CD8-positive, alpha-beta memory T cell (primary cell): ENCODE results near the gene DPP6. TPM values are rescaled to one million over a fixed set of nuclear protein-coding genes. Genes with fewer than 3 reads are reported as not detected.
"Not testable (repeated sequence)": the region's sequence is repeated elsewhere in the genome, so short reads cannot be mapped to it uniquely, and the experiment has no call there.

ENCODE experiments used
- CTCF ChIA-PET: fragments of 350-600 bp; sonication (Branson Sonifier 250); formaldehyde crosslinking; loops from one replicate; lab custom pipeline; 2021; ENCODE audit warnings: antibody characterized with exemption; lab: Charles Lee
- POLR2A ChIA-PET: fragments of 350-600 bp; sonication (Branson Sonifier 250); formaldehyde crosslinking; loops from one replicate; lab custom pipeline; 2021; ENCODE audit warnings: antibody characterized with exemption; lab: Charles Lee
- DNase-seq, 5 donors: peaks; one replicate each; pipeline versions ENCODE4 v3.0.0 to v3.0.0-alpha.2; 2020 to 2022; ENCODE audit warnings: mixed read lengths in 1 of 5
- H3K27ac ChIP-seq: one replicate; pipeline ENCODE4 v1.7.0; 2013; ENCODE audit warnings: low read depth, mild to moderate bottlenecking, low read length, moderate library complexity
- H3K27me3 ChIP-seq: 2 replicates; pipeline ENCODE4 v1.7.0; 2013; ENCODE audit warnings: low read length, mild to moderate bottlenecking; ENCODE audit not compliant: insufficient read depth, poor library complexity, severe bottlenecking
- H3K36me3 ChIP-seq: 2 replicates; pipeline ENCODE4 v1.7.0; 2013; ENCODE audit warnings: mild to moderate bottlenecking, low read length, moderate library complexity; ENCODE audit not compliant: insufficient read depth
- H3K4me1 ChIP-seq: 2 replicates; pipeline ENCODE4 v1.7.0; 2013; ENCODE audit warnings: mild to moderate bottlenecking, low read length, moderate library complexity; ENCODE audit not compliant: insufficient read depth
- H3K4me3 ChIP-seq: 2 replicates; pipeline ENCODE4 v1.7.0; 2013; ENCODE audit warnings: mild to moderate bottlenecking, low read length
- H3K9me3 ChIP-seq: 2 replicates; pipeline ENCODE4 v1.7.0; 2013; ENCODE audit warnings: mild to moderate bottlenecking, low read length
- H3K27ac Mint-ChIP-seq, 8 donors: one replicate each; pipeline ENCODE4 v1.8.0; 2020 to 2021; ENCODE audit warnings: mixed read lengths in 8 of 8, mild to moderate bottlenecking in 6 of 8, inconsistent platforms in 3 of 8, moderate library complexity in 3 of 8
- H3K27me3 Mint-ChIP-seq, 2 donors: one replicate each; pipeline ENCODE4 v1.8.0; 2020 to 2021; ENCODE audit warnings: mixed read lengths in 2 of 2, mild to moderate bottlenecking in 1 of 2, moderate library complexity in 1 of 2
- H3K36me3 Mint-ChIP-seq, 3 donors: one replicate each; pipeline ENCODE4 v1.8.0; 2020 to 2021; ENCODE audit warnings: mixed read lengths in 3 of 3, inconsistent platforms in 1 of 3, mild to moderate bottlenecking in 1 of 3
- H3K4me1 Mint-ChIP-seq, 3 donors: one replicate each; pipeline ENCODE4 v1.8.0; 2020 to 2021; ENCODE audit warnings: mixed read lengths in 3 of 3, inconsistent platforms in 1 of 3, mild to moderate bottlenecking in 1 of 3
- H3K4me3 Mint-ChIP-seq, 7 donors: one replicate each; pipeline ENCODE4 v1.8.0; 2020 to 2021; ENCODE audit warnings: mixed read lengths in 7 of 7, mild to moderate bottlenecking in 6 of 7, moderate library complexity in 4 of 7, inconsistent platforms in 2 of 7
- H3K9me3 Mint-ChIP-seq, 5 donors: one replicate each; pipeline ENCODE4 v1.8.0; 2020 to 2022; ENCODE audit warnings: mixed read lengths in 5 of 5, mild to moderate bottlenecking in 3 of 5, moderate library complexity in 2 of 5, inconsistent platforms in 1 of 5
- polyA plus RNA-seq: library from polyadenylated mRNA; unstranded; fragments of 300-500 nt; fragmentation: Illumina TruSeq; gene quantifications from one replicate; pipeline ENCODE4 v1.2.3, GENCODE V29; 2021
- total RNA-seq, 2 experiments: library from RNA; stranded (reverse); gene quantifications; one replicate each; pipeline ENCODE4 v1.2.3, GENCODE V29; 2021

DPP6 gene
- total and polyA plus RNA-seq, 3 experiments from 2014 or later, result not detected

DNA sequence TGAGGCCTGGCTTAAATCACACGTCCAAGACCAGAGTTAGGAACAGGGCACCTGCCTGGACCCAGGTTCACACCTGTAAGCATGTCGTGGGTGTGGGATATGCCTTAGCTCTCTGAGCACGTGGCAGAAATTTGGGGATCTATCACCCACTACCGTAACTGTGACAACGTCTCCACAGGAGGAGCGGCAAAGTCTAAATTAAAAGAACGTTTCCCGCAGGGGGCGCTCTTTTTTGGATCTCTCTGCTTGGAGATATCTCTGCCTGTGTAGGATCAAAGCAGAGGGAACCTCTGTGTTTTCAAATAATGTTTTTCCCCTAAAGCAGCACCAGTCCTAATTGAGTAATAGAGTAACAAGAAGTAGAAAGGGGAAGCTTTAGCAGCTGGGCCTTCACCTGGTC is 43.0 kb downstream of the DPP6 start:
- POLR2A ChIA-PET, H3K4me1 ChIP-seq, H3K27ac ChIP-seq, DNase-seq, H3K27me3 Mint-ChIP-seq, H3K4me3 ChIP-seq, H3K4me1 Mint-ChIP-seq, H3K9me3 ChIP-seq, H3K27me3 ChIP-seq, H3K27ac Mint-ChIP-seq, H3K9me3 Mint-ChIP-seq, CTCF ChIA-PET, H3K36me3 Mint-ChIP-seq, H3K4me3 Mint-ChIP-seq, H3K36me3 ChIP-seq: not testable (repeated sequence)

DNA sequence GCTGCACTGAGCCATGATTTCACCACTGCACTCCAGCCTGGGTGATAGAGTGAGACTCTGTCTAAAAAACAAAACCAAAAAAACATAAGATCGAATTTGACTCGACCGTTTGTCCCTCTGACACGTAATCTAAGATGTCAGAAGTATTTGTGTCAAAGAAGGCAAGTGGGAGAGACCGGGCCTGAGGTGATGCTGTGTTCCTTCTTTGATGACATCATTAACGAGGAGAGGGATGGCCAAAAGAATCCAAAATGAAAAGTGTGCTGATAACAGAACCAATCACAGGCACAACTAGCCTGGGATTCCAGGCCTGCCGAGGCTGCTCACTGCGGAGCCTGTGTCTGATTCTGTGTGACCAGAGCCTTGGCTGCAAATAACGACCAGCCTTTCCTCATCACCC is 52.9 kb downstream of the DPP6 start:
- H3K36me3 ChIP-seq, H3K9me3 Mint-ChIP-seq, H3K27ac ChIP-seq, DNase-seq, H3K4me1 Mint-ChIP-seq, H3K36me3 Mint-ChIP-seq, H3K27me3 Mint-ChIP-seq, H3K4me3 ChIP-seq, H3K27me3 ChIP-seq, H3K9me3 ChIP-seq, H3K4me3 Mint-ChIP-seq, H3K4me1 ChIP-seq, POLR2A ChIA-PET, CTCF ChIA-PET, H3K27ac Mint-ChIP-seq: not testable (repeated sequence)

DNA sequence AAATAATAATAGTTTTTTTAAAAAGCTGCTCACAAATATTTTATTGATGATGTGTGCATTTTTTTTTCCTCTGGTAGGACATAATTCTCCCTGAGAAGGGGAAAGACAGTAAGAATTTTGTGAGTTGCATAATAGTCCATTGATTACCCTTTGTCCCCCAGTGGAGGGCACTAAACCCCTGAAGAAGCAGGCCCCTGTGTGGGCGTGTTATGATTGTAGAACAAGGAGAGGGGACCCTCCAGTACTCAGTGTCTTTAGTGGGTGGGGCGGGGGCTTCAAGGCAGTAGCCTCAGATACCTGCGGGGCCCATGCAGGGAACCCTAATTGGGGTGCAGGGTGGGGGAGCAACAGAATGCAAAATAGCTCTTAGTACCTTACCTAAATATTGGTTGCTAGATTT is 57.4 kb downstream of the DPP6 start:
- H3K4me1 ChIP-seq, H3K4me1 Mint-ChIP-seq, H3K27me3 ChIP-seq, POLR2A ChIA-PET, H3K36me3 Mint-ChIP-seq, H3K27ac Mint-ChIP-seq, H3K27me3 Mint-ChIP-seq, CTCF ChIA-PET, H3K36me3 ChIP-seq, H3K27ac ChIP-seq, H3K4me3 Mint-ChIP-seq, H3K9me3 Mint-ChIP-seq, H3K9me3 ChIP-seq, H3K4me3 ChIP-seq, DNase-seq: not testable (repeated sequence)

DNA sequence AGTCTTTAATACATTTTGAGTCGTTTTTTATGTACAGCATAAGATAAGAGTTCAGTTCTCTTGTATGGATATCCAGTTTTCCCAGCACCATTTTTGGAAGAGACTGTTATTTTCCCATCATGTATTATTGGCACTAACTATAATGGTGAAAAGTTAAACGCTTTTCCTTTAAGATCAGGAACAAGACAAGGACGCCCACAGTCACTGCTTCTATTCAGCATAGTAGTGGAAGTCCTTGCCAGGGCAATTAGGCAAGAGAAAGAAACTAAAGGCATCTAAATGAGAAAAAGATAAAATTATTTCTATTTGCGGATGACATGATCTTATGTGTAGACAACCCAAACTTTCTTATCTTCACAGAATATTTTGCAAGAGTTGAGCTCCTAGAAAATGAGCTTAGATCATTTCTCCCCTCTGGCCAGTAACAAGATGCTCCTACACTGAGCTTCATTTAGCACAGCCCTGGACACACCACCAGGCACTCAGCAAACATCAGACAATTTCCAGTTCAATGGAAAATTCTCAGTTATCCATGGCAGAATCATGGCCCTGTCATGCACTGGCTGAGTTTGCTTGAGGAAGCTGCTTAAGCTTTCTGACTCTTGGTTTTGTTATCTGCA is 61.6 kb downstream of the DPP6 start:
- CTCF ChIA-PET, DNase-seq, H3K4me3 Mint-ChIP-seq, H3K9me3 Mint-ChIP-seq, H3K27me3 ChIP-seq, H3K36me3 Mint-ChIP-seq, H3K4me3 ChIP-seq, POLR2A ChIA-PET, H3K27ac ChIP-seq, H3K27me3 Mint-ChIP-seq, H3K27ac Mint-ChIP-seq, H3K4me1 ChIP-seq, H3K4me1 Mint-ChIP-seq, H3K9me3 ChIP-seq, H3K36me3 ChIP-seq: not testable (repeated sequence)

DNA sequence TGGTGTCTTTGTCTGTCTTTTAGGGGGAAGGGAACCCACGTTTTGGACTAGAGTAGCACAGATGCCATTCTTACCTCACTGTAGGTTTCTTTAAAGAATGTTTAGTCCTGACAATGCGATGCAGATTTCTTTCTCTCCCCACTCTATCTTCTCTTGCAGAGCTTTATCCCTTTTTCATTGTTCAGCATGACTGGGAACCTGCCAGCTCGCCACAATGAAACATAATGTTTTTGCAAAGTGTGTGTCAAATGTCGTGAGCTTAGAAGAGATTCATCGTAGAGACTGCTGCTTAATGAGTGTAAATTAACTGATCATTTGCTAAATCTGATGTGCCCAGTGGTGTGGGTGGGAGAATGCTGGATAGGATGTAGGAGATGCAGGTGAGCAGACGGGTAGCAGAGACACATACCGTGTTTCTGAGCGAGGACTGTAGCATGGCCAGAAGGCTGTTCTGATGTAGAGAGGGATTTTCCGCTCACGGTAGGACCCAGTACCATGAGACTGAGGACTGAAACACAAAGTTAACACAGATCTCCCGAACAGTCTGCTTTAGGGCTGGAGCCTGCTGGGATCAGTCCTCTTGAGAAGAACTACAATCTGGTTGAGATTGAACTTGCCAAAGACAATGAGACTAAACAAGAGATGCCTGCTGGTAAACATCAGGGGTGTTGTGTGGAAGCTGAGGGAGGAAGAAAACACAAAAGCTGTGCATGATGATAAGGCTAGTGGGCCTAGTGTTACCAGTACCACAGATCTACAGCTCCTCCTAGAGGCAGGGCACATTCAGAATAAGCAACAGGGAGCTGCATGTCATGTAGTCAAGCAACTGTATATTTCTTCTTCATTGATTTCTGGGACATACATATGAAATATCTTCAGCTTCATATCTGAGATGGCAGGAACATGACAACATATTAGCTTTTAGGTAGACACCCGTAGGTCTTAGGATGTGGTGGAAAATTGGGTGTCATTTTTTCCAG is 65.5 kb downstream of the DPP6 start:
- POLR2A ChIA-PET, H3K27ac ChIP-seq, CTCF ChIA-PET, DNase-seq, H3K9me3 ChIP-seq, H3K4me3 ChIP-seq, H3K9me3 Mint-ChIP-seq, H3K27me3 Mint-ChIP-seq, H3K4me1 ChIP-seq, H3K36me3 ChIP-seq, H3K36me3 Mint-ChIP-seq, H3K4me3 Mint-ChIP-seq, H3K27me3 ChIP-seq, H3K27ac Mint-ChIP-seq, H3K4me1 Mint-ChIP-seq: not testable (repeated sequence)

DNA sequence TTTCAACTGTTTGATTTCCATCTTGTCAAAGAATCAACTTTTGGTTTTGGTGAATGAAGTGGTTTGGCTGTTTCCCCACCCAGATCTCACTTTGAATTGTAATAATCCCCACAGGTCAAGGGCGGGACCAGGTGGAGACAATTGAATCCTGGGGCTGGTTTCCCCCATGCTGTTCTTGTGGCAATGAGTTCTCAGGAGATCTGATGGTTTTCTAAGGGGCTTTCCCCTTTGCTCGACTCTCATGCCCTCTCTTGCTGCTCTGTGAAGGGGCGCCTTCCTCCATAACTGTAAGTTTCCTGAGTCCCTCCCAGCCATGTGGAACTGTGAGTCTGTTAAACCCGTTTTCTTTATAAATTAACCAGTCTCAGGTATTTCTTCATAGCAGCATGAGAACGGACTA is 68.6 kb downstream of the DPP6 start:
- H3K4me3 Mint-ChIP-seq, POLR2A ChIA-PET, H3K4me1 Mint-ChIP-seq, DNase-seq, H3K27ac Mint-ChIP-seq, H3K36me3 ChIP-seq, H3K4me1 ChIP-seq, H3K27me3 ChIP-seq, CTCF ChIA-PET, H3K9me3 Mint-ChIP-seq, H3K27me3 Mint-ChIP-seq, H3K27ac ChIP-seq, H3K9me3 ChIP-seq, H3K36me3 Mint-ChIP-seq, H3K4me3 ChIP-seq: not testable (repeated sequence)

DNA sequence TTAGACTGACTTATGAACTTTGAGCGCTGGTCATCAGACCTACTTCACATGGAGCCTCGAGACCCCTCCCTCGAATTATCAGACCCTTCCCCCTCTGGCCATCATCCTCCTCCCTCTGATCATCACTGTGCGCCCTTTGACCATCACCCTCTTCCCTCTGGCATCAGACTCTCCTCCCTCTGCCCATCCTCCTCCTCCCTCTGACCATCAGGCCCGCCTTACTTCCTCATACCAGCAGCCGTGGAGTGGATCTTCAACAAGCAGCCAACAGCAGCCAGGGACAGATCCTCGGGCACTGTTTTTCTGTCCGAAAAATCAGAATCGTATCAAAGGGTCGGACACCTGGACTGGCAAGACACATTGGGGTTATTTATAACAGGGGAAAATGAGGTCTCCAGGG is 70.5 kb downstream of the DPP6 start:
- H3K4me3 Mint-ChIP-seq, H3K4me1 Mint-ChIP-seq, DNase-seq, CTCF ChIA-PET, H3K27ac Mint-ChIP-seq, POLR2A ChIA-PET, H3K36me3 Mint-ChIP-seq, H3K4me3 ChIP-seq, H3K27me3 Mint-ChIP-seq, H3K27ac ChIP-seq, H3K4me1 ChIP-seq, H3K36me3 ChIP-seq, H3K9me3 ChIP-seq, H3K27me3 ChIP-seq, H3K9me3 Mint-ChIP-seq: not testable (repeated sequence)

DNA sequence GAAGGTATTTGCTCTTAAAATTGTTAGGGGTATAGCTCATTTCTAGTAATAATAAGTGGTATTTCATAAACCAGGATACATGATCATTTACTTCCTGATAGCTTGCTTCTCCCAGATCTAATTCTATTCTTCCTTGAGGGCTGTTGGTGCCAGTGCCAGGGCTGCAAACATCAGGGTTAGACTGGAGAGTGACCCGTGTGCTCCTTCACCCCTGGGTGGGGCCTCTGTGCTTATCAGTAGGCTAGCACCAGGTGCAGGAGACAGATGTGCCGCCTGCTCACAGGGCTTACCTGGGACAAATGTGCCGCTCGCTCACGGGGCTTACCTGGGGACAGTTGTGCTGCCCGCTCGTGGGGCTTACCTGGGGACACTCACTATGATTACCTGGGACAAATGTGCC is 71.2 kb downstream of the DPP6 start:
- CTCF ChIA-PET, H3K4me3 Mint-ChIP-seq, H3K4me1 Mint-ChIP-seq, H3K4me3 ChIP-seq, H3K27ac Mint-ChIP-seq, H3K27me3 Mint-ChIP-seq, POLR2A ChIA-PET, H3K9me3 ChIP-seq, H3K27ac ChIP-seq, H3K36me3 Mint-ChIP-seq, DNase-seq, H3K9me3 Mint-ChIP-seq, H3K4me1 ChIP-seq, H3K36me3 ChIP-seq, H3K27me3 ChIP-seq: not testable (repeated sequence)
